Astrocyte of the cerebellum (primary cell): ENCODE data around the gene SRMS.

ENCODE experiments used
- DNase-seq: peaks from one replicate; pipeline ENCODE4 v3.0.0-alpha.2; 2011; ENCODE audit warnings: low read depth
- H3K4me3 ChIP-seq: 2 replicates; pipeline ENCODE4 v1.5.1; 2011; ENCODE audit warnings: mild to moderate bottlenecking, low read depth, low read length, moderate library complexity
- CTCF ChIP-seq: IDR thresholded peaks from 2 replicates; pipeline ENCODE4 v1.5.1; 2012; ENCODE audit warnings: low read length, low read depth, moderate library complexity, mild to moderate bottlenecking; ENCODE audit errors: missing control alignments
- in situ Hi-C: cut with HindIII; loops from 2 replicates; pipeline ENCODE4 v1.10.0; 2017; ENCODE audit warnings: low sequenced_read_pairs

SRMS gene

GRCh38 chr20:63553251-63553932 is 5.8 kb upstream of the SRMS start:
- peak overlapping the region; percentile 48 for H3K4me3 ChIP-seq
- peak; percentile 36 for DNase-seq
- in situ Hi-C loops = no loop called here

GRCh38 chr20:63552481-63553249 is 5.1 kb upstream of the SRMS start:
- no peak overlapping the region for H3K4me3 ChIP-seq
- no peak for DNase-seq
- TF ChIP-seq CTCF = no peak
- in situ Hi-C loops = no loop called here

More at GRCh38 chr20:63553251-63553932, 5.8 kb upstream of the SRMS start:
- TF ChIP-seq CTCF = no peak

- TF ChIP-seq CTCF = no peak
- no peak for DNase-seq
- in situ Hi-C loops = no loop called here
- H3K4me3 ChIP-seq = no peak overlapping the region
Measured at GRCh38 chr20:63551068-63551467, 3.5 kb upstream of the SRMS start.

GRCh38 chr20:63549679-63550282 is 2.2 kb upstream of the SRMS start:
- no peak for TF ChIP-seq CTCF
- no peak for DNase-seq
- no peak overlapping the region for H3K4me3 ChIP-seq
- in situ Hi-C loops = no loop called here

GRCh38 chr20:63549019-63549418 is 1.5 kb upstream of the SRMS start:
- H3K4me3 ChIP-seq = no peak overlapping the region
- in situ Hi-C loops = no loop called here
- DNase-seq = no peak
- no peak for TF ChIP-seq CTCF

GRCh38 chr20:63548542-63548941 is 993 bp upstream of the SRMS start:
- no peak for TF ChIP-seq CTCF
- no peak for DNase-seq
- H3K4me3 ChIP-seq = no peak overlapping the region
- in situ Hi-C loops = no loop called here
